Lower leg skin (tissue), 3 donors: Measurements from ENCODE around the gene POC1A.

Source experiments
- CTCF ChIP-seq, 3 donors: fragments of 450-650 bp; IDR thresholded peaks; one replicate each; pipeline ENCODE4 v1.5.1; 2016; ENCODE audit warnings: antibody characterized with exemption in 3 of 3, mild to moderate bottlenecking in 3 of 3, moderate library complexity in 2 of 3
- POLR2A ChIP-seq, 2 donors: fragments of 450-650 bp; IDR thresholded peaks; one replicate each; pipeline ENCODE4 v1.6.1; 2016 to 2017; ENCODE audit warnings: antibody characterized with exemption in 2 of 2, mild to moderate bottlenecking in 1 of 2, moderate library complexity in 1 of 2

GRCh38 chr3:52172262-52172757 lies 18.1 kb upstream of the POC1A start:
- TF ChIP-seq CTCF (IDR thresholded peaks at IDR 0.05) (no peak), POLR2A (IDR thresholded peaks at IDR 0.05) (no peak)
